Heart right ventricle (tissue), 16 donors: ENCODE data around the gene CD1D. TPM values are rescaled to one million over a fixed set of nuclear protein-coding genes. Genes with fewer than 3 reads are reported as not detected.

Experiments used
- ATAC-seq, 8 donors: fragments of 200-7000 bp; cut with Tn5 transposase; one replicate each; pipeline ENCODE4 v1.9.1; 2020; ENCODE audit warnings: mild to moderate bottlenecking in 8 of 8, moderate library complexity in 8 of 8, moderate number of reproducible peaks in 1 of 8
- DNase-seq, 2 donors: peaks; one replicate each; pipeline ENCODE4 v3.0.0-alpha.2; 2020
- H3K27ac ChIP-seq, 10 donors: fragments of 200-600 bp; sonication (generic) in 2 of 10; one replicate each; pipeline versions ENCODE4 v1.5.0 to v1.8.0; 2020 to 2022; ENCODE audit warnings: mild to moderate bottlenecking in 3 of 10
- H3K27me3 ChIP-seq, 7 donors: fragments of 200-600 bp; one replicate each; pipeline ENCODE4 v1.8.0; 2021 to 2022; ENCODE audit warnings: mild to moderate bottlenecking in 2 of 7
- H3K36me3 ChIP-seq, 9 donors: fragments of 200-600 bp; sonication (generic) in 1 of 9; one replicate each; pipeline versions ENCODE4 v1.5.0 to v1.8.0; 2020 to 2022; ENCODE audit warnings: mild to moderate bottlenecking in 2 of 9
- H3K4me1 ChIP-seq, 9 donors: fragments of 200-600 bp; sonication (generic) in 1 of 9; one replicate each; pipeline versions ENCODE4 v1.5.0 to v1.8.0; 2020 to 2022; ENCODE audit warnings: mild to moderate bottlenecking in 4 of 9
- H3K4me3 ChIP-seq, 10 donors: fragments of 200-600 bp; sonication (generic) in 2 of 10; one replicate each; pipeline versions ENCODE4 v1.5.0 to v1.8.0; 2020 to 2022; ENCODE audit warnings: mild to moderate bottlenecking in 7 of 10, moderate library complexity in 2 of 10
- H3K9me3 ChIP-seq, 11 donors: fragments of 200-600 bp in 10 of 11; sonication (generic) in 2 of 11; one replicate each; pipeline versions ENCODE4 v1.5.0 to v1.8.0; 2013 to 2022; ENCODE audit warnings: mild to moderate bottlenecking in 2 of 11, control low read depth in 1 of 11, moderate library complexity in 1 of 11
- WGBS, 2 donors: extraction: QIAGEN DNeasy Blood & Tissue Kit; methylation state at CpG; one replicate each; pipeline ENCODE4 v1.1.7; 2013; ENCODE audit warnings: inconsistent platforms in 1 of 2; 5-methylcytosine and 5-hydroxymethylcytosine counted together
- intact Hi-C, 10 donors: fragments of 100-400 bp; cut with DNase I; formaldehyde crosslinking; loops; one replicate each; pipeline versions ENCODE4 v1.11.1 to v1.14.2; 2022
- polyA plus RNA-seq, 2 donors: library from polyadenylated mRNA; stranded (reverse); fragments of 200-250 nt; gene quantifications; one replicate each; pipeline ENCODE4 v1.2.3, GENCODE V29; 2013
- total RNA-seq, 10 donors: library from RNA; stranded (reverse); fragmentation: NEBNext Ultra II Directional in 3 of 10; extraction: Animal tissue kit (Norgen Biotek cat#: 25700) in 3 of 10; gene quantifications; one replicate each; pipeline versions ENCODE4 v1.2.1 to v1.2.4, GENCODE V29; 2021 to 2023
- TF ChIP-seq, protein P1 (sequence below), 9 donors: fragments of 200-600 bp; sonication (generic) in 2 of 9; IDR thresholded peaks; one replicate each; pipeline versions ENCODE4 v1.5.0 to v1.8.0; 2021 to 2022; ENCODE audit warnings: antibody characterized with exemption in 9 of 9, mild to moderate bottlenecking in 5 of 9, moderate library complexity in 1 of 9
- donor health status: Arrhythmogenic right ventricular cardiomyopathy.
- donor health status: ischemic (EF 13 %, LVEDD 7.1; RV severe dilation, severe dysfunction).
- donor health status: healthy with polysubstance abuse.
- donor health status: DM: no; HTN: yes; CAD: no.
- donor health status: DM: no; HTN: no; CAD: no.
- donor health status: ischemic (EF 25% LVEDD 6.9; RV normal size, moderate dysfunction).
- donor health status: ischemic (EF 25% LVEDD 5.7; RV mildly dilated, moderate dysfunction).
- donor health status: healthy.
- donor health status: DM: yes; HTN: yes; CAD: no.
- donor health status: Ischemic cardiomyopathy.
- donor health status: ischemic (EF 35%, LVEDD 5.7; RV mildly dilated, moderate dysfunction).
- donor health status: nonischemic (EF 11% LVEDD 7.7; RV severe dilation, severe dysfunction).
- donor health status: DM: yes; HTN: yes; CAD: no.
- donor health status: PGD.
- donor health status: ischemic (EF 29% LVEDD 5.4; RV normal size, mild dysfunction).
- donor health status: nonischemic (EF 23%, LVEDD 6.1; RV moderate dilation, normal function).

CD1D gene
- total and polyA plus RNA-seq, 12 donors = 0.67 to 5.9 (median 2.1) TPM

DNA sequence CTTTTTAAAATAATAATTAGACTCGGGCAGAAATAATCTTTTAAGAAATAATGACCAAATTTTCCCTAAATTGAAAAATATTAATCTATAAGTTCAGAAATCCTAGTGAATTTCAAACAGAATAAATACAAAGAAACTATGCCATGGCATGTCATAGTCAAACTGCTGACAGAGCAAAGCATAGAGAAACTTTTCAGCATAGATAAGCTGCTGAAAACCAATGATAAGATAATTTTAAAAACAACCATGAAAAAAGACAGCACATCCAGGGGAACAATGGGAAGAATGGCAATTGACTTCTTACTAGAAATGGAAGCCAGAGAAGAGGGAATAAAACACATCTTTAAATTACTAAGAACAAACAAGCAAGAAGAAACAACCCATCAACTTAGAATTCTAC is 19.8 kb downstream of the CD1D start:
- Histone ChIP-seq H3K36me3 (no peaks in the 10 kb centered on the region), H3K4me3 (no peak overlapping the region), H3K27ac (no peak overlapping the region), H3K27me3 (peaks cover 0 to 16% (median 0%) of the 10 kb centered on the region in 7 donors), H3K4me1 (peaks cover 0 to 13% (median 0%) of the 10 kb centered on the region in 9 donors), H3K9me3 (peaks cover 0 to 4% (median 0%) of the 10 kb centered on the region in 11 donors)
- intact Hi-C loops = loop anchor here in 8 of 10 donors (5.0 to 10.0 kb wide), 7 partner anchors 297 to 874 kb away; partner anchors contain the start of gene AIM2 (in 3 of the 8)
- DNase-seq = no peak
- WGBS, 2 donors = 84 to 85% methylated on average over 1 of the region's 1 CpG
- ATAC-seq = no peak
- TF ChIP-seq, protein P1, sequence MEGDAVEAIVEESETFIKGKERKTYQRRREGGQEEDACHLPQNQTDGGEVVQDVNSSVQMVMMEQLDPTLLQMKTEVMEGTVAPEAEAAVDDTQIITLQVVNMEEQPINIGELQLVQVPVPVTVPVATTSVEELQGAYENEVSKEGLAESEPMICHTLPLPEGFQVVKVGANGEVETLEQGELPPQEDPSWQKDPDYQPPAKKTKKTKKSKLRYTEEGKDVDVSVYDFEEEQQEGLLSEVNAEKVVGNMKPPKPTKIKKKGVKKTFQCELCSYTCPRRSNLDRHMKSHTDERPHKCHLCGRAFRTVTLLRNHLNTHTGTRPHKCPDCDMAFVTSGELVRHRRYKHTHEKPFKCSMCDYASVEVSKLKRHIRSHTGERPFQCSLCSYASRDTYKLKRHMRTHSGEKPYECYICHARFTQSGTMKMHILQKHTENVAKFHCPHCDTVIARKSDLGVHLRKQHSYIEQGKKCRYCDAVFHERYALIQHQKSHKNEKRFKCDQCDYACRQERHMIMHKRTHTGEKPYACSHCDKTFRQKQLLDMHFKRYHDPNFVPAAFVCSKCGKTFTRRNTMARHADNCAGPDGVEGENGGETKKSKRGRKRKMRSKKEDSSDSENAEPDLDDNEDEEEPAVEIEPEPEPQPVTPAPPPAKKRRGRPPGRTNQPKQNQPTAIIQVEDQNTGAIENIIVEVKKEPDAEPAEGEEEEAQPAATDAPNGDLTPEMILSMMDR (IDR thresholded peaks at IDR 0.05) = no peak

DNA sequence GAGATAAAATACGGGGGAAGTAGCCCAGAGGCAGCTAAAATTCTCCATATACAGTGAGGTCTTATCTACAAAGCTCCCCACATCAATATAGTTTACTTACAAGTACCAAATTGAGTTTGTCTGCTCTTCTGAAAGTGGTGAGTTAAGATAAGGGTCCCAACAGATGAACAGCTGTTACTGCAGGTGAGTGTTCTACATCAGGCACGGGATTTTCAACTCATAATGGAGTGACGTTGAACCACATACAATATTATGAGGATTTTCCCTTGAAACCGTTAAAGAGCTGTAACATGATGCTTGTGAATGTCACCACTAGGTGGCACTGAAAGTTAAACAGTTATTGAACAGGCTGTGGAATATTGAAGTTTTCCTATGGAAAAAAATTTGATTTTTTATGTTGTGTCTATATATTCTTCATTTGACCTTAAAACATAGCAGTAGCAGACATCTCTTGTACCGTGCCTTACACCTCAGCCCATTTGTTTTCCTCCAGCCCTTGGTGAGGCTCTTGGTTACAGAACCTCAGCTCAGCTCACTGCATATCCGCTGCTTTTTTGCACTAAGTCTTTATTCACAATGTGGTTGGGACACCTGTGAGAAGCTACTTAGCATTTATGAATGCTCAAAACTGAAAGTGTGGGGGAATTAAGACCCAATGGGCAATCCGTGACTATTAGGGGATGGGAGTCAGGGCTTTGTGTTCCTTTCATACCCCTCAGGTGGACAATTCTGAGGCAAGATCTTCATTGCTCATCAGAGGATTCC is 23.2 kb downstream of the CD1D start:
- peak in 5 of 8 donors; percentile 58 to 84 (median 65) for ATAC-seq

DNA sequence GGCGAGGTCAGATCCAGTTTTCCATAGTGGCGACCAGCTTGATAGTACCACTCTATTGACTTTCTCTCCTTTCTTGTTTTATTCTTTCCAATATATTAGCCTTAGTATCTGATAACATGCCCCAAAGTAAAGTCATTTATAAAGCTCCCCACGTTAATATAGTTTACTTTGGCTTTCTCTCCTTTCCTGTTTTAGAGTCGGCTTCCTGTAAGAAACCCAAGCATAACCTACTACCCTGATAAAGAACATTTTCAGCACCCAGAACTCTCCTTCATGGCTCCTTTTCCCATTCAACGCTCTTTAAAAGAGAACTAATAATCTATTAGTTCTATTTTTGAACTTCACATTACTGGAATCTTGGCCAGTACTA is 23.7 kb downstream of the CD1D start:
- DNase-seq (no peak), ATAC-seq (no peak)
- peaks cover 0 to 19% (median 0%) of the 10 kb centered on the region in 7 donors for H3K27me3 ChIP-seq
- no peaks in the 10 kb centered on the region for H3K36me3 ChIP-seq
- H3K27ac ChIP-seq = no peak overlapping the region
- H3K4me1 ChIP-seq = peaks cover 0 to 13% (median 0%) of the 10 kb centered on the region in 9 donors
- H3K9me3 ChIP-seq = peaks cover 0 to 4% (median 0%) of the 10 kb centered on the region in 11 donors
- no peak overlapping the region for H3K4me3 ChIP-seq
- WGBS, 2 donors = 50 to 52% methylated on average over 5 of the region's 5 CpGs
- intact Hi-C loops = loop anchor here in 8 of 10 donors (2.0 to 10.0 kb wide), 9 partner anchors 293 to 870 kb away; partner anchors contain the start of gene AIM2 (in 3 of the 8)
- TF ChIP-seq, protein P1 (IDR thresholded peaks at IDR 0.05) = no peak

More for the DNA sequence above, 23.2 kb downstream of the CD1D start:
- no peak overlapping the region for H3K27ac ChIP-seq
- H3K27me3 ChIP-seq = peaks cover 0 to 13% (median 0%) of the 10 kb centered on the region in 7 donors
- H3K4me1 ChIP-seq = peaks cover 0 to 13% (median 0%) of the 10 kb centered on the region in 9 donors
- no peaks in the 10 kb centered on the region for H3K36me3 ChIP-seq
- WGBS, 2 donors = 19 to 20% methylated on average over 7 of the region's 7 CpGs
- H3K4me3 ChIP-seq = no peak overlapping the region
- intact Hi-C loops = loop anchor here in 9 of 10 donors (2.0 to 10.0 kb wide), 9 partner anchors 293 to 871 kb away; partner anchors contain the start of gene AIM2 (in 3 of the 9)
- peaks cover 0 to 4% (median 0%) of the 10 kb centered on the region in 11 donors for H3K9me3 ChIP-seq
- peak in 1 of 2 donors; percentile 24 for DNase-seq
- TF ChIP-seq, protein P1 (IDR thresholded peaks at IDR 0.05) = peak; percentile 54 to 89 (median 82)

DNA sequence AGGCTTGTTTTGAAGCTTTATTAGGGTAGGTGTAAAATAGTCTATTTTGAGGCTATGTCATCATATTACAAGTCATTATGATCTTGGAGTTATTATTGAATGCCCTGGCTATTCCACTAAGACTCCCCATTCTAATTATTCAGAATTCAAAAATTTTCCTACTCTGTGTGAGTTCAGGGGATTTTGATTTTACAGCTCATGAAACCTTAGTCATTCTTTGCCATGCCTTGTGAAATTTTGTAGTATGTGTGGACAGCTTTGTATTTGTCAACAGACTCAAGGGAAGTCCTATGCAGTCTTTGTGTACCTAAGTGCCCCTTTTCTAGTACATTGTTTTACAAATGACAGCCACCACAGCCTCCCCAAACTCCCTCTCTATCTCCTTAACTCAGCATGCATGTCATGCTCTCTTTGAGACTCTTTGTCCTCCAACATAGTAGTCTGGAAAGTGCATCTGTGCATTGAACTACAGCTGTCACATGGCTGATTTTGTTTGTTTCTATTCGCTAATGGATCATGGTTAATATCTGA is 28.0 kb downstream of the CD1D start:
- whole genome bisulfite sequencing, 2 donors = 63 to 73% methylated on average over 1 of the region's 1 CpG
- intact Hi-C loops = loop anchor here in 8 of 10 donors (5.0 to 10.0 kb wide), 5 partner anchors 296 to 866 kb away; partner anchors contain the start of gene AIM2 (in 3 of the 8)
- peaks cover 0 to 4% (median 0%) of the 10 kb centered on the region in 11 donors for H3K9me3 ChIP-seq

More for the DNA sequence above, 28.0 kb downstream of the CD1D start:
- Histone ChIP-seq H3K4me3 (no peak overlapping the region), H3K27me3 (peaks cover 0 to 46% (median 5%) of the 10 kb centered on the region in 7 donors), H3K4me1 (peaks cover 0 to 10% (median 0%) of the 10 kb centered on the region in 9 donors), H3K27ac (no peak overlapping the region), H3K36me3 (no peaks in the 10 kb centered on the region)
- ATAC-seq (no peak), DNase-seq (no peak)
- TF ChIP-seq, protein P1 (IDR thresholded peaks at IDR 0.05) = no peak
